ENCODE results near the gene DBET.
"Not testable (repeated sequence)": the region's sequence is repeated elsewhere in the genome, so short reads cannot be mapped to it uniquely, and the experiment has no call there.

DBET gene

DNA sequence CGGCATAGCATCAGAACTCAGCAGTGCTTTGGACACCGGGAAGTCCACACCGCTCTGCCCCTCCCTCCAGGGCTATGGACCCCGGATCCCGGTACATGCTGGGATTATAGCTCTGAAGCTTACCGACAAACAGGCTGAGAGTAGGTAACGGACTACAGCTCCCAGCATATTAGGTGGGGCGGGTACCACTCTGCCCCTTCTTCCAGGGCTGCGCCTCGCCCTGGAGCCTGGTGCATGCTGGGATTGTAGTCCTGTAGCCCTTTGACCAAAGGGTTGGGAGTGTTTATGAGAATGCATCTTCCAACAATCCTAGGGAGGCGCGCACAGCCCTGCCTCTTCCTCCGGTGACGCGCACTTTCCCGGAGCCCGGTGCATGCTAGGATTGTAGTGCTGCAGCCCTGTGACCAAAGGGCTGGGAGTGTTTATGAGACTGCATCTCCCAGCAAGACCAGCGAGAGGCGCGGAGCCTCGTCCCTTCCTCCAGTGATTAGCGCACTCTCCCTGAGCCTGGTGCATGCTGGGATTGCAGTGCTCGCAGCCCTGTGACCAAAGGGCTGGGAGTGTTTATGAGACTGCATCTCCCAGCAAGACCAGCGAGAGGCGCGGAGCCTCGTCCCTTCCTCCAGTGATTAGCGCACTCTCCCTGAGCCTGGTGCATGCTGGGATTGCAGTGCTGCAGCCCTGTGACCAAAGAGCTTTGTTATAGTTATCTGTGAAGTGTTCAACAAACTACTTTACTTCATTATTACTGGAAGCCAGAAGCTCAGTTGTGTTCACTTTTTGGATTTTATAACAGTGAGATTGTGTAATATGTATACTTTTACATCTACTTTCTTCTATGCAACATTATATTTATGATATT lies 14.7 kb upstream of the DBET start:
- not testable (repeated sequence) for DNase-seq

DNA sequence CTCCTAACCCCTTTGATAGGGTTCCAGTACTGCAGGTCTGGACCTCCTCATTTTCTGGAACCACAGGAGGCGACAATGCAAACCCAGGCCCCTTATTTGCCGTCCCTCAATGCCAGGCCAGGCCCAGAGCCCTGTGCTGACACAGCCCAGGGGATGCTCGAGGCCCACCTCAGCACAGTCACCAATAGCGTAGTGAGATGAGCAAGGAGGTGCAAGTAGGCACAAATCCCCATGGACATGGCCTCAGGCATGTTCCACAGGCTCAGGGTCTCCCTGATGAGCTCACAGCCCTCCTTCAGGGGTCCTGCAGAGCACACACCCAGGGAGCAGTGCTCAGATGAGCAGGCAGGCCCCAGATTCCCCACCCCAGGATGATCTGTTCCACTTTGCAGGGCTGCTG lies 5.3 kb upstream of the DBET start:
- not testable (repeated sequence) for DNase-seq

DNA sequence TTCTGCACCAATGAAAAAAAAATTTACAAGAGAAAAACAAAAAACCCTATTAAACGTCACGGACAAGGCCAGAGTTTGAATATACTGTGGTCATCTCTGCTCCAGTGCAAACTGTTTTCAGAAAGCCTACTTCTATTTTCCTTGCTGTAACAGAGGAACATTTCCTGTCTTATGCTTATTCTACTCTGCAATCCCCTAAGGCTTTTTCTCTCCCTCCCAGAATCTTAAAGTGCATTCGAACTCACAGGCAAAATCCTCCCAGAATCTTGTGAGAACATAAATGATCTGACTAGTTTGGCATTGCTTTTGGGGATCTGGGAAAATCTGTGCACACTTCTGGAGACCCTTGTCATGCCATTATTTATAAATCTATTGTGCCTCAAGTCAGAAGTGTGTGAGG lies 503 bp downstream of the DBET start:
- DNase-seq, result not testable (repeated sequence)

DNA sequence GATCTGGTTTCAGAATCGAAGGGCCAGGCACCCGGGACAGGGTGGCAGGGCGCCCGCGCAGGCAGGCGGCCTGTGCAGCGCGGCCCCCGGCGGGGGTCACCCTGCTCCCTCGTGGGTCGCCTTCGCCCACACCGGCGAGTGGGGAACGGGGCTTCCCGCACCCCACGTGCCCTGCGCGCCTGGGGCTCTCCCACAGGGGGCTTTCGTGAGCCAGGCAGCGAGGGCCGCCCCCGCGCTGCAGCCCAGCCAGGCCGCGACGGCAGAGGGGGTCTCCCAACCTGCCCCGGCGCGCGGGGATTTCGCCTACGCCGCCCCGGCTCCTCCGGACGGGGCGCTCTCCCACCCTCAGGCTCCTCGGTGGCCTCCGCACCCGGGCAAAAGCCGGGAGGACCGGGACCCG lies 4.0 kb downstream of the DBET start:
- DNase-seq, result not testable (repeated sequence)

DNA sequence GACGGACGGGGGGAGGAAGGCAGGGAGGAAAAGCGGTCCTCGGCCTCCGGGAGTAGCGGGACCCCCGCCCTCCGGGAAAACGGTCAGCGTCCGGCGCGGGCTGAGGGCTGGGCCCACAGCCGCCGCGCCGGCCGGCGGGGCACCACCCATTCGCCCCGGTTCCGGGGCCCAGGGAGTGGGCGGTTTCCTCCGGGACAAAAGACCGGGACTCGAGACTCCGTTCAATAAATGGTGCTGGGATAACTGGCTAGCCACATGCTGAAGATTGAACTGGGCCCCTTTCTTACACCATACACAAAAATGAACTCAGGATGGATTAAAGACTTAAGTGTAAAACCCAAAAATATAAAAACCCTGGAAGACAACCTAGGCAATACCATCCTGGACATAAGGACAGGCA lies 28.8 kb downstream of the DBET start:
- DNase-seq, result not testable (repeated sequence)

GRCh38 chr4:190094031-190094430 lies 29.7 kb downstream of the DBET start:
- not testable (repeated sequence) for DNase-seq

DNA sequence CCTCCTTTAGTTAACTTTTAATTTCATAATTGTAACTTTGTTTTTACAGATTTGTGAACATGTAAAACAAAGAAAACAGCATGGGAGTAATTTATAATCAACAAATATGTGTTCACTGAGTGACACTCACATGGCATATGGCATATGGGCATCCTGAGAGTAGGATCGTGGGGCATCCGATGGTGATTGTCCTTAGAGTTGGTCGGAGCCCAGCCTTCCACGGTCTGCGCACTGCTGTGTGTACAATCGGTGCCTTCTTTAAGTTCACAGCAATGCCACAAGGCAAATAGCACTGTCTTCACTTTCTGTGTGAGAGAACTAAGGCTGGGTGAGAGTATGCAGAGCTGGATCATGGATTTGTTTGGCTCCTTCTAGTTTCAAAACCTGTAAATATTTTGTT lies 31.0 kb downstream of the DBET start:
- not testable (repeated sequence) for DNase-seq

DNA sequence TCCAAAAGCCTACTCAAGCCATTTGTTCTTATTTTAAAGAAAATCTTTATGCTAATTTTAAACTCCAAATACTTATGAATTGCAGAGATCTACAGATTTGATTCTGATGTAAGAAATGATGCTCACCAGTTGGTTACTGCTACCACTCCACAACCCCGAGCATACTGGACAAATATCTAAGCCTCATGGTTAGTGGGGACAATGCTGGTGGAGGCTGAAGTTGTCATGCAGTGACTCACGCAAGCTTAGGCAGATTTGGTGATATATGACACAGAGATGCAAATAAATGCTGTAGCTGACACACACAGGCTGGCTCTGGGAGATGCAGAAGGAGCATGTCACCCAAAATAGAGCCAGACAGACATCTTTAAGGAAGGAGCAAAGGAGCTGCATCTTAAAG lies 35.3 kb downstream of the DBET start:
- DNase-seq, result not testable (repeated sequence)

DNA sequence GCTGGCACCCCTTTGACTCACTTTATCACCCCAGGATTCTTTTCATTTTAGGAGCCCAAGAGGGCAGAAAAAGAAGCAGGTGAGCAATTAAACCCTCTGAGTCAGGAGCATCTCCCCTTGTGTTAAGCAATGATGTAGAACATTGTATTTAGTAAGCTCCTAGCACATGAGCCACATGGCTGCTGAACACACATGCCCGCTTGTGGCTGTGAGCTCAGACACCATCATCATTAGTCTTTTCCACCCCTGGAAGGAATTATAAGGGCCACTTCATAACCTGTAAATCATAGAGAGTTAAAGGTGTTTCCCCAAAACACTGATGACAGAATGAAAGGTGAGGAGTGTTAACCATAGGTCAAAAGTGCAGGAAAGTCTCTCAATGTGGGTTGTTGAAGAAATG lies 37.2 kb downstream of the DBET start:
- not testable (repeated sequence) for DNase-seq

DNA sequence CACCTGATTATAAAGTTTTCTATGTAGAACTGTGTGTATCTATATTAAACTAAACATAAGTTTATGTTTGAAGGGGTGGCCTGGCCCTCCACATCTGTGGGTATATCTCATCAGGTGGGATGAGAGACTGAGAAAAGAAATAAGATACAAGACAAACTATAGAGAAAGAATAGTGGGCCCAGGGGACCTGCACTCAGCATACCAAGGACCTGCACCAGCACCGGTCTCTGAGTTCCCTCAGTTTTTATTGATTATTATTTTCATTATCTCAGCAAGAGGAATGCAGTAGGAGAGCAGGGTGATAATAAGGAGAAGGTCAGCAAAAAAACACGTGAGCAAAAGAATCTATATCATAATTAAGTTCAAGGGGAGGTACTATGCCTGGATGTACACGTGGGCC lies 41.9 kb downstream of the DBET start:
- not testable (repeated sequence) for DNase-seq

GRCh38 chr4:190106611-190107480 lies 42.5 kb downstream of the DBET start:
- not testable (repeated sequence) for DNase-seq

- not testable (repeated sequence) for DNase-seq
Observed at GRCh38 chr4:190107766-190108485, 43.6 kb downstream of the DBET start.

GRCh38 chr4:190108756-190109155 lies 44.5 kb downstream of the DBET start:
- not testable (repeated sequence) for DNase-seq

DNA sequence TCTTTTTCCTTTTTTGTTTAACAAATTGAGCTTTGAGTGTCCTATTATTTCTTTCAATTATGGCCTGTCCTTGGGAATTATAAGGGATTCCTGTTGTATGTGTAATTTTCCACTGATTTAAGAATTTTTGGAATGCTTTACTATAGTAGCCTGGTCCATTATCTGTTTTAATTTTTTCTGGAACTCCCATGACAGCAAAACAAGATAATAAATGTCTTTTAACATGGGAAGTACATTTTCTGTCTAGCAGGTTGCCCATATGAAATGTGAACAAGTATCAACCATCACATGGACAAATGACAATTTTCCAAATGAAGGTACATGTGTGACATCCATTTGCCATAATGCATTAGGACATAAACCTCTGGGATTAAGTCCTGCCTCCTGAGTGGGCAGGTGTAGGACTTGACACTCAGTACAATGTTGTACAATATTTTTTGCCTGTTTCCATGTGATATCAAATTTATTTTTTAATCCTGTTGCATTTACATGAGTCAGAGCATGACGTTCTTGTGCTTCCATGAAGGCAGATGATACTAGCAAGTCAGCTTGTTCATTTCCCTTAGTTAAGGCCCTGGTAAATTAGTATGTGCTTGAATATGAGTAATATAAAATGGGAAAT lies 45.2 kb downstream of the DBET start:
- not testable (repeated sequence) for DNase-seq

DNA sequence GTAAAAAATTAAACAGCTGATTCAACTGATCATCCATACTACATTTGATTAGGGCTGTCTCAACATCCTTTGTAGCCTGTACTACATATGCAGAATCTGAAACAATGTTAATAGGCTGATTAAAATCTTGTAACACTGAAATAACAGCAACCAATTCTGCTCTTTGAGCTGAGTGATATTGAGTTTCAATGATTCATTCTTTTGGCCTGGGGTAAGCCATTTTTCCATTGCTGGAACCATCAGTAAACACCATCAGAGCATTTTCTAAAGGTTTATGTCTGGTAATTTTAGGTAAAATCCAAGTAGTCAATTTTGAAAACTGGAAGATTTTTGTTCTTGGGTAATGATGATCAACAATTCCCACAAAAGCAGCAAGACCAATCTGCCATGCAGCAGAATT lies 45.7 kb downstream of the DBET start:
- DNase-seq, result not testable (repeated sequence)

DNA sequence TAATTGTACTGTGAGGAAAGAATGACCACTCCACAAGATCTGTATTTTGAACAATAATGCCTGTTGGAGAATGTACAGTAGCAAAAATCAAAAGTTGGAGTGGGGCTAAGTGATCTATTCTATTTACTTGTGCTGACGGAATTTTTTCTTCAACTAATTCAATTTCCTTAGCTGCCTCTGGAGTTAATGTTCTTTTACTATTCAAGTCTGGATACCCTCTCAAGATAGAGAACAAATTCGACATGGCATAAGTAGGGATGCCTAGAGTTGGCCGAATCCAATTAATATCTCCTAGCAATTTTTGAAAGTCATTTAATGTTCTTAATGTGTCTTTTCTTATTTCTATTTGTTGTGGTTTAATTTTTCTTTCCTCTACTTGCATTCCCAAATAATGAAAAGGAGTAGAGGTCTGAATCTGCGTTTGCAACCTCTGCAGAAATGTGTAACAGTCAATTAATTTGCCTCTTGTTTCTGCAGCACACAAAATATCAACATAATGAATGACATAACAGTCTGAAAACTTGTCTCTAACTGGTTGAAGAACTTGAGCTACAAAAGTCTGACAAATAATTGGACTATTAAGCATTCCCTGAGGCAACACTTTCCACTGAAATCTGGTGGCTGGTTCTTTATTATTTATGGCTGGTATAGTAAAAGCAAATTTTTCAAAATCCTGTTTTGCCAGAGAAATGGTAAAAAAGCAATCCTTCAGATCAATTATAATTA lies 46.4 kb downstream of the DBET start:
- not testable (repeated sequence) for DNase-seq

GRCh38 chr4:190112879-190113278 lies 48.6 kb downstream of the DBET start:
- DNase-seq, result not testable (repeated sequence)

GRCh38 chr4:190114991-190115390 lies 50.7 kb downstream of the DBET start:
- not testable (repeated sequence) for DNase-seq

Measured in AML-193 (cell line).